ENCODE data around the gene KCNE1.

DNA sequence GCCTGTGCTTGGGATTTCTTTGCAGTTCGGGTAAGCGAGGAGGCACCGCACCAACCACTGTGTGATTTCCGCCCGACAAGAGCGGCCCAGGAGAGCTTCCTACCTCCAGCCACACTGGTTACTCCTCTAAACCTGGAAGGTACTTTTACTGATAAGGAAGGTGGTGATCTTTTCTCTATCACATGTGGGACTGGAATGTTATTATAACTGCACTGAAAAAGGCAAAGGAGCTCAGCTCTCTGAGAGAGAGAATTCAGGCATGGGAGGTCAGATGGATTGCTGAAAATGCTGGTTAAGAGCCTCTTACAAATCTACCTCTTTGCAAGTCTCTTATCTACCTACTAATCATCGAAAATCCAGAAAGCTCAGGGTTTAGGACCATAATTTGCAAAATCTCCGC lies 7.7 kb upstream of the KCNE1 start:
- TF ChIP-seq EZH2 (IDR thresholded peaks at IDR 0.05; ENCODE audit: low read length, missing control alignments) = no peak
- TF ChIP-seq, protein P1, sequence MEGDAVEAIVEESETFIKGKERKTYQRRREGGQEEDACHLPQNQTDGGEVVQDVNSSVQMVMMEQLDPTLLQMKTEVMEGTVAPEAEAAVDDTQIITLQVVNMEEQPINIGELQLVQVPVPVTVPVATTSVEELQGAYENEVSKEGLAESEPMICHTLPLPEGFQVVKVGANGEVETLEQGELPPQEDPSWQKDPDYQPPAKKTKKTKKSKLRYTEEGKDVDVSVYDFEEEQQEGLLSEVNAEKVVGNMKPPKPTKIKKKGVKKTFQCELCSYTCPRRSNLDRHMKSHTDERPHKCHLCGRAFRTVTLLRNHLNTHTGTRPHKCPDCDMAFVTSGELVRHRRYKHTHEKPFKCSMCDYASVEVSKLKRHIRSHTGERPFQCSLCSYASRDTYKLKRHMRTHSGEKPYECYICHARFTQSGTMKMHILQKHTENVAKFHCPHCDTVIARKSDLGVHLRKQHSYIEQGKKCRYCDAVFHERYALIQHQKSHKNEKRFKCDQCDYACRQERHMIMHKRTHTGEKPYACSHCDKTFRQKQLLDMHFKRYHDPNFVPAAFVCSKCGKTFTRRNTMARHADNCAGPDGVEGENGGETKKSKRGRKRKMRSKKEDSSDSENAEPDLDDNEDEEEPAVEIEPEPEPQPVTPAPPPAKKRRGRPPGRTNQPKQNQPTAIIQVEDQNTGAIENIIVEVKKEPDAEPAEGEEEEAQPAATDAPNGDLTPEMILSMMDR (conservative IDR thresholded peaks at IDR 0.05 in 1 of 2, IDR thresholded peaks at IDR 0.05 in 1 of 2; ENCODE audit: low read depth in 1 of 2, low read length in 2 of 2) = no peak

Data from fibroblast of lung (primary cell).